RWPE1 (cell line): ENCODE measurements around the gene ADGRL1.
A peak's percentile ranks its signal among the peaks of the same experiment; 100 is the strongest.

Experiments
- CTCF ChIA-PET: fragments of 350-600 bp; sonication (Branson Sonifier 250); formaldehyde crosslinking; extraction: SDS; loops from one replicate; lab custom pipeline; 2021; lab: Yijun Ruan, JAX
- POLR2A ChIA-PET: fragments of 400-600 bp; formaldehyde crosslinking; extraction: SDS; loops from one replicate; lab custom pipeline; 2020; ENCODE audit warnings: antibody characterized with exemption; ENCODE audit not compliant: low non-redundant PET; lab: Yijun Ruan, JAX
- DNase-seq: peaks from one replicate; pipeline ENCODE4 v3.0.0; 2012; ENCODE audit warnings: low spot score
- H3K27ac ChIP-seq: fragments of 450-650 bp; 2 replicates; pipeline ENCODE4 v1.5.1; 2017
- TF ChIP-seq, protein P1 (sequence below): fragments of 450-650 bp; conservative IDR thresholded peaks from 2 replicates; pipeline ENCODE4 v1.5.1; 2017; ENCODE audit warnings: low read depth, mild to moderate bottlenecking

ADGRL1 gene

DNA sequence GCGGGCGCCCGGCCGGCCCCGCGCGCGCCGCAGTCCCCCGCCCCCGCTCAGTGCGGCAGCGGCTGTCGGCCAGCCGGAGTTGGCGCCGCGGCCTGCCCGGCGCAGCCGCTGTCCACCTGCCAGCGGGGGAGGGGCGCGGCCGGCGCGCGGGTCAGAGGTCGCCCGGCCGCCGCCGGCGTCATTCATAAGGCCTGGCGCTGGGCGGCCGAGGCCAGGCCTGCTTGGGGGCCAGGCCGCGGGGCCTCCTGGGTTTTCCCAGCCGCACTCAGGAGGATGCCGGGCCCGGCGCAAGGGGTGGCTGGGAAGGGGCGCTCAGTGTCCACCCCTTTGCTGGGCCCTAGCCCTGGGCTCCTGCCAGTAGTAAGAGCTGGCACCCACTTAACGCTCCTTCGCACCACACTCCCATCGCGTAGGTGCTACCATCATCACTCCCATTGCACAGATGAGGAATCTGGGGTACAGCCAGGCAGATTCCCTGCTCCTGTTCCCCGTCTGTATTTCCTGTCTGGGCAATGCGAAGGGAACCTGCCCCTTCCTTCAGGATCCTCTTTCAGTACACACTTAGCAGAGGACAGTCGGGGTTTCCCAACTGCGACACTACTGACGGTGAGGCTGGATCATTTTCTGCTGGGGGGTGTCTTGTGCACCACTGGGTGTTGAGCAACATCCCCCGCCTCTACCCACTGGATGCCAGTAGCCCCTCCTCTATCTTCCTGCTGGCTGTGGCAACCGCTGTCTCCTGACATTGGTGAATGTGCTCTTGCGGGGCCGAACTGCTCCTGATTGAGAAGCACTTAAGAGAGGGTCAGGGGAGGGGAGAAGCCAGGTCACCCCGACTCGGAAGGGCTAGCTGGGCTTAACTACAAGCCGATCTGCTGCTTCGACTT lies 87.6 kb downstream of the ADGRL1 start:
- peak overlapping the region; percentile 98 for H3K27ac ChIP-seq
- ChIA-PET POLR2A (no interaction called here), CTCF (interaction anchor here (0.7 kb wide), 1 partner anchor 44 kb away, joined by 3 read pairs; no protein-coding TSS in a partner anchor)
- TF ChIP-seq, protein P1, sequence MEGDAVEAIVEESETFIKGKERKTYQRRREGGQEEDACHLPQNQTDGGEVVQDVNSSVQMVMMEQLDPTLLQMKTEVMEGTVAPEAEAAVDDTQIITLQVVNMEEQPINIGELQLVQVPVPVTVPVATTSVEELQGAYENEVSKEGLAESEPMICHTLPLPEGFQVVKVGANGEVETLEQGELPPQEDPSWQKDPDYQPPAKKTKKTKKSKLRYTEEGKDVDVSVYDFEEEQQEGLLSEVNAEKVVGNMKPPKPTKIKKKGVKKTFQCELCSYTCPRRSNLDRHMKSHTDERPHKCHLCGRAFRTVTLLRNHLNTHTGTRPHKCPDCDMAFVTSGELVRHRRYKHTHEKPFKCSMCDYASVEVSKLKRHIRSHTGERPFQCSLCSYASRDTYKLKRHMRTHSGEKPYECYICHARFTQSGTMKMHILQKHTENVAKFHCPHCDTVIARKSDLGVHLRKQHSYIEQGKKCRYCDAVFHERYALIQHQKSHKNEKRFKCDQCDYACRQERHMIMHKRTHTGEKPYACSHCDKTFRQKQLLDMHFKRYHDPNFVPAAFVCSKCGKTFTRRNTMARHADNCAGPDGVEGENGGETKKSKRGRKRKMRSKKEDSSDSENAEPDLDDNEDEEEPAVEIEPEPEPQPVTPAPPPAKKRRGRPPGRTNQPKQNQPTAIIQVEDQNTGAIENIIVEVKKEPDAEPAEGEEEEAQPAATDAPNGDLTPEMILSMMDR = no peak
- DNase-seq = peak; percentile 54

DNA sequence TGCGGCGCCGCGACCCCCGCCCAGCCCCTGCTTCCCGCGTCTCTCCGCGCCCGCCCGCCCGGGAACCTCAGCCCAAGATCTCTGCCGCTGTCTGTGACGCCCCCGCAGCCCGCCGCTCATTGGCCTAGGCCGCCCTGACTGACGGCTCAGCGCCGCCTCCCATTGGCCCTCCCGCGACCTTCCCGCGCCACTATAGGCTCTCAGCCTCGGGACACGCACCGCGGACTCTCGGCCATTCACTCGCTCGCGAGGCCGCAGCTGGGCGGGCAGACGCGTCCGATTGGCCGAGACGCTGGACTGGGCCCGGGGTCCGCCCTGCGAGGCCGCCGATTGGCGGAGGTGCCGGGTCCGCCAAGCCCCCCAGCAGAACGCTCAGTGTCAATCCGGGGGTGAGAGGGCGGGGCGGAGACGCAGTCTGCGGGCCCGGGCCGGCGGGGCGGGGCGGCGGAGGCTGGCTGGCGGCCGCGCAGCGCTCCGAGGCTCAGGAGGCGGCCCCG lies 88.3 kb downstream of the ADGRL1 start, which contains the start of gene PRKACA:
Gene PRKACA, minus strand, starts transcription at position 95 of the 497 bp plus-strand sequence. CDS start 215 bp downstream, outside the sequence.
- peak within 1 kb of the TSS; percentile 98 for H3K27ac ChIP-seq
- POLR2A ChIA-PET = no interaction called here
- peak; percentile 99 for DNase-seq
- TF ChIP-seq, protein P1 = no peak
- CTCF ChIA-PET = no interaction called here

DNA sequence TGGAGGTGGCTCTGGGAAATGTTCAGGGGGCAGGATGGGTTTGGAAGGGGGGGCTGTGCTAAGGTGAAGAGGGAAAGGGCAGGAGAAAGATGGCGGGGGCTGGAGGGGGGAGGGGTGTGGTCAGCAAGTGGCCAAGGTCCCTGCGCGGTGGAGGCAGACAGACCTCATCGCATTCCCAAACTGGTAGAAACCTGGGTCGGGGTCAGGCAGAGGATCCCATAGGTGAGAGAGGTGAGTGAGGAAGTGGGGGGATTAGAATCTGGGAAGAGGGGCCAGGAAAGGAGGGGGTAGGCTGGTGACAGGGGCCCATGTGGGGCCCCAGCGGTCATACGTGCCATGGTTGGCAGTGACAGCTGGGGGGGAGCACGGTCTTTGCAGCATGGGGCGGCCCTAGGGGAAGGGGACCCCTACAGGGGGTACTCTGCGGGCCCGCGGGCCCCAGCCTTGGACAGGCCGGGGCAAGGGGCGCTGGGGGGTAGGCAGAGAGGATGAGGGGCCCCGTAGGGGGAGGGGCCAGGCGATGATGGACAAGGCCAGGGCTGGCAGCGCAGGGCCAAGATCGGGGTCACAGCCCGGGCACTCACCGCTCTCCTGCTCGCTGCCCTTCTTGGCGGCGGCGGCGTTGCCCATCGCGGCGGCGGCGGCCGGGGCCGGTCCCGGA lies 88.9 kb downstream of the ADGRL1 start:
- ChIA-PET POLR2A (no interaction called here), CTCF (no interaction called here)
- TF ChIP-seq, protein P1 = no peak
- H3K27ac ChIP-seq = peak overlapping the region; percentile 98
- no peak for DNase-seq

DNA sequence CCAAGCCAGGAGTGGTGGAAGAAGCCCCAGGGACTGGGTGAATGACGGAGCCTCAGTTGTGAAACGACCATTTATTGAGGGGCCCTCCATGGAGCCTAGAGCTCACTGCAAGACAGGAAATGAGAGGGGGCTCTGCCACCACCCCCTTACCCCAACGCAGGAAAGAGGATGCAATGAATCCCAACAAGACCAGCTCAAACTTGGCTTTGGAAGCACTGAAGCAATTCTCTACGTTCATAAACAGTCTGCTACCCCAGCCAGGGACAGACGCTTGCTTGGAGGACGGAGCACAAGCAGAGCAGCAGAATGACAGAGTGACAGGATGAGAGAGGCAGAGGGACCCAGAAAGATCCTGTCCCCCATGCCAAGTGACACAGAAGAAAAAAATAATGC lies 89.4 kb downstream of the ADGRL1 start:
- TF ChIP-seq, protein P1 = no peak
- POLR2A ChIA-PET = no interaction called here
- peak overlapping the region; percentile 98 for H3K27ac ChIP-seq
- CTCF ChIA-PET = no interaction called here
- no peak for DNase-seq

DNA sequence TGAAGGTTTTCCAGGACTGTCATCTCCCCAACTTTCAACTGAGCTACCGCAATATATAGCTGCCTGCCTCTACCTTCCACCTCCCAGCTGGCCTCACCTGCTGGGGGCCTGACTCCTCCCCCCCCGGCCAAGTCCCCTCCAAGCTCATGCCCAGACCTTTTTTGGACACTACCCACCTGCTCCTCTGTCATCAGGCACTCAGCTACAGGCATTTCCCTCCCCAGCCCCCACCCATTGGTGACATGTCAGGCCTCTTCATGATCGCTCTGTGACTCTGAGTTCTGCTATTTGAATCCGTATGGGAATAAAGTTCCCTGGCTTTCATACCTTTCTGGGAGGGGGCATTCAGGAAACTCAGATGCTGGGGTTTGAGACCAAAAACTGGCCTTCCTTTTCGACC lies 90.2 kb downstream of the ADGRL1 start:
- CTCF ChIA-PET = interaction anchor here (0.5 to 0.6 kb wide), 3 partner anchors 80 to 340 kb away, joined by 3 to 5 read pairs (median 3); no protein-coding TSS in a partner anchor
- DNase-seq = no peak
- POLR2A ChIA-PET = interaction anchor here (0.6 kb wide), 1 partner anchor 17 kb away, joined by 8 read pairs; no protein-coding TSS in a partner anchor
- TF ChIP-seq, protein P1 = no peak
- H3K27ac ChIP-seq = no peak overlapping the region

DNA sequence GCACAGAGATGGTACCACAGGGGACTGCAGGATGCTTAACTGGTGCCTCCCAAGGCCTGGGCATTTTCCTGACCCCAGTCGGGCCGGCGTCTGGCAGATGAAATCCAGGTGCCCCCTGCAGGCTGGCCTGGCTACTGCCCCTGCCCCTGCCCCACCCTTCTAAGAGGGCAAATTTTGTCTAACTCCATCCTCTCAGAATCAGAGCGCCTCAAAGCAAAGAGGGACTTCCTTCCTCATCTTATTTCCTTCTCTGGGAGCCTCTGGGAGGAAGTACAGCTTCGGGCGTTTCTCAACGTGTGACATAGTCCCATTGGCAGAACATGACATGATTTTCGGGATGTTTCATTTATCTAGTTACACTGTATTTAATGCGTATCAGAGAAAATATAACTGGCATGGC lies 91.1 kb downstream of the ADGRL1 start:
- ChIA-PET POLR2A (no interaction called here), CTCF (interaction anchor here (0.5 to 1.2 kb wide), 4 partner anchors 9 to 341 kb away, joined by 3 read pairs; no protein-coding TSS in a partner anchor)
- TF ChIP-seq, protein P1 = no peak; the same call in 1 of the 2 replicates
- DNase-seq = no peak
- peak overlapping the region; percentile 56 for H3K27ac ChIP-seq
